Mononuclear cell (primary cell): ENCODE measurements around the gene LCE2D. TPM values are rescaled to one million over a fixed set of nuclear protein-coding genes. Genes with fewer than 3 reads are reported as not detected.
"Not testable (repeated sequence)": the region's sequence is repeated elsewhere in the genome, so short reads cannot be mapped to it uniquely, and the experiment has no call there.

ENCODE experiments used
- H3K27me3 ChIP-seq: 2 replicates; pipeline ENCODE4 v1.6.0; 2011; ENCODE audit warnings: low read length, control low read depth; ENCODE audit not compliant: insufficient read depth
- H3K4me1 ChIP-seq: 2 replicates; pipeline ENCODE4 v1.5.1; 2011; ENCODE audit warnings: mild to moderate bottlenecking, low read length, control low read depth; ENCODE audit not compliant: insufficient read depth
- H3K4me3 ChIP-seq: 2 replicates; pipeline ENCODE4 v1.5.1; 2011; ENCODE audit warnings: mild to moderate bottlenecking, low read length, moderate library complexity
- H3K9me3 ChIP-seq: 2 replicates; pipeline ENCODE4 v1.5.1; 2011; ENCODE audit warnings: low read depth, mild to moderate bottlenecking, control low read depth, low read length
- total RNA-seq: library from RNA; depleted of rRNA; stranded (reverse); fragments of >200 nt; gene quantifications from one replicate; pipeline ENCODE4 v1.2.3, GENCODE V29; 2012

LCE2D gene, protein sequence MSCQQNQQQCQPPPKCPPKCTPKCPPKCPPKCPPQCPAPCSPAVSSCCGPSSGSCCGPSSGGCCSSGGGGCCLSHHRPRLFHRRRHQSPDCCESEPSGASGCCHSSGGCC
- total RNA-seq = not detected

DNA sequence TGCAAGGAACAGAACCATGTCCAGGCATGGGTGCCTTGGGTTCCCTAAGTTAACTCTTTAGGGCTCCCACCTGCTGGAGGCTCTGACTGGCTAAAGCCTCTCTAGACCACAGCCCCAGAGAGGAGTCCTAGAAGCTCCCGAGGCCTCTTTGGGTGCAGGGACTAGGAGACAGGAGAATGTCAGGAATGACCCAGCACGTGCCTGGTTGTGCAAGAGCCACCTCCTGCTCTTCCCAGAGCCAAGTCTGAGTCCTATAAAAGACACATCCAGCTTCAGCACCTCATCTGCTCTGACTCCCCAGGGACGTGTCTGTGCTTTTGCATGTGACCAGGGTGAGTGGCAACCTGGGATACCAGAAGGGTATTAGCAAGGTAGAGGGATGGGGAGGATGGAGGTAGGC is at the start of gene LCE2D:
Gene LCE2D, plus strand, starts transcription at position 283 of the 400 bp plus-strand sequence. CDS start 726 bp downstream, outside the sequence.
- no peaks in the 10 kb centered on the region for H3K9me3 ChIP-seq
- no peaks in the 10 kb centered on the region for H3K27me3 ChIP-seq
- H3K4me1 ChIP-seq = no peaks in the 10 kb centered on the region
- H3K4me3 ChIP-seq = no peak within 1 kb of the TSS

DNA sequence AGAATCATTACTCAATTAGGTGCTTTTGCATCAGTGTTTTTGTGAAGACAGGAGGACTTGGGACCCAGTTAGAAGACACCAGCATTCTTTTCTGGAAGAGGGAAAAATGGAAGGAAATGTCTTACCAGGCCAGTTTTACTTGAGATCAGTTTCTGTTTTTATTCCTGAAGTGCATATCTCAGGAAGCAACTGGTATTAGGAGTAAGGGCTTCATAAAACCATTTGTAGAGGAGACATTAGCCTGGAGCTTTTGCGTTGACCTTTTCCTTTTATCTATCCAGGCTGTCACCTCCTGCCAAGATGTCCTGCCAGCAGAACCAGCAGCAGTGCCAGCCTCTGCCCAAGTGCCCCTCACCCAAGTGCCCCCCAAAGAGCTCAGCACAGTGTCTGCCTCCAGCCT is 49.7 kb upstream of the LCE2D start, which contains the start of gene LCE3B:
Gene LCE3B, plus strand, starts transcription at position 301 of the 400 bp plus-strand sequence. Its CDS starts 0 bp downstream, at position 301.
- Histone ChIP-seq H3K27me3 (no peaks in the 10 kb centered on the region), H3K4me1 (no peaks in the 10 kb centered on the region), H3K4me3 (no peak within 1 kb of the TSS), H3K9me3 (no peaks in the 10 kb centered on the region)

DNA sequence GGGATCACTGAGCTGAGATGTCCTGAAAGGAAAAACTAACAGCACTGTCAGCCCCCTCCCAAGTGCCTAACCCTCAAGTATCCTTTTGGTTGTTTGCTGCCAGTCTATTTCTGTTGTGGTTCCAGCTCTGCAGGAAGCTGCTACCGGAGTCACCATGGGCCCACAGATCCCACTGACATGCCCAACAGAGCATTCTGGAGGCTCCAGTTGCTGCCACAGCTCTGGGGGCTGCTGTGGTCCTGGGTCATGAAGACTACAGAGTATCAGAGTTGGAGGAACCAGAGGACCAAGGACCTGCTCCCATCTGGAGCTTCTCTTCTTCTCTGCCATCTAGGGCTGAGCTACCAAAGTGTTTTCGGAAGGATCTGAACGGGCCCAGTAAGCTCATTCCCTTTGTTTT is 41.2 kb upstream of the LCE2D start:
- Histone ChIP-seq H3K4me1 (no peaks in the 10 kb centered on the region), H3K4me3 (no peak overlapping the region), H3K27me3 (no peaks in the 10 kb centered on the region), H3K9me3 (peaks cover 7% of the 10 kb centered on the region)

DNA sequence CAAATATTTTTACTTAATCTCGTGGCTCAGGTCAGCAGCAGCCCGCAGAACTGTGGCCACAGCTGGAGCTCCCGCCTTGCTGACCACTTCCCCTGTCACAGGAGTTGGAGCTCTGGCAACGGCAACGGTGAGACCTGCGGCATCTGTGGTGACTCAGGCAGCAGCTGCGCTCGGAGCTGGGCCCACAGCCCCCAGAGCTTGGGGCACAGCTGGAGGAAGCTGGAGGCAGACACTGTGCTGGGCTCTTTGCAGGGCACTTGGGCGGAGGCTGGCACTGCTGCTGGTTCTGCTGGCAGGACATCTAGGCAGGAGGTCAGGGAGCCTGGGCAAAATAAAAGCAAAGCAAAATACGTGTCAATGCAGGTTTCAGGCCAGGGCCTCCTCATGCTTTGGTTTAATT is 40.4 kb upstream of the LCE2D start, which contains the start of gene LCE3A:
Gene LCE3A, minus strand, starts transcription at position 301 of the 400 bp plus-strand sequence. Its CDS starts 0 bp downstream, at position 301.
- peaks cover 7% of the 10 kb centered on the region for H3K9me3 ChIP-seq
- H3K4me1 ChIP-seq = no peaks in the 10 kb centered on the region
- H3K27me3 ChIP-seq = no peaks in the 10 kb centered on the region
- no peak within 1 kb of the TSS for H3K4me3 ChIP-seq

DNA sequence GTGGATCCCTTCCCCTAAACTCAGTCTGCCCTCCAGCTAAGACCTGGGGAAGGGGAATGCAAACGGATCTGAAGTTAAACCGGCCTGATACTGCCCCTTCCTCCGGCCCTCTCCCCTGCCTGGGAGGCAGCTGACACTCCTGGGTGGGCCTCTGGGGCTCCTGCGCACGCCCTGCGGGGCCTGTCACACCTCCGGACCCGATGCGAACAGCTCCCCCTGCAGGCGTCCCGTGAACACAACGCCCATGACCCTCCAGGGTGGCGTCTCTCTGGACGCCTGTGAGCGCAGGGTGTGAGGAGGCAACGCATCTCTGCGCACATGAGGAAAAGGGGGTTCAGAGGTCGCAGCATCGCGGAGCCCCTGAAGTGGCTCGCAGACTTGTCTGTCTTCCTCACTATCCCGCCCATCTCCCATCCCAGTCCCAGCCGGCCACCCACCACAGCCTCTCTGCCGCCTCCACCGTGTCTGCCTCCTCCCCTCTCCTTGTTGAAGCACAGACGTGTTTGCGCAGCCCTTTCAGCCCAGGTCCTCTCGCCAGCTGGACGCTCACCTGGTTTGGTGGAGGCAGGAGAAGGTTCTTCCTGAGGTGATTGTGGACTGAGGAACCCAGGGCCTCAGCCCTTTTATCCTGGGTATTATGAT is 39.9 kb upstream of the LCE2D start:
- peaks cover 7% of the 10 kb centered on the region for H3K9me3 ChIP-seq
- no peaks in the 10 kb centered on the region for H3K4me1 ChIP-seq
- no peaks in the 10 kb centered on the region for H3K27me3 ChIP-seq
- no peak overlapping the region for H3K4me3 ChIP-seq

DNA sequence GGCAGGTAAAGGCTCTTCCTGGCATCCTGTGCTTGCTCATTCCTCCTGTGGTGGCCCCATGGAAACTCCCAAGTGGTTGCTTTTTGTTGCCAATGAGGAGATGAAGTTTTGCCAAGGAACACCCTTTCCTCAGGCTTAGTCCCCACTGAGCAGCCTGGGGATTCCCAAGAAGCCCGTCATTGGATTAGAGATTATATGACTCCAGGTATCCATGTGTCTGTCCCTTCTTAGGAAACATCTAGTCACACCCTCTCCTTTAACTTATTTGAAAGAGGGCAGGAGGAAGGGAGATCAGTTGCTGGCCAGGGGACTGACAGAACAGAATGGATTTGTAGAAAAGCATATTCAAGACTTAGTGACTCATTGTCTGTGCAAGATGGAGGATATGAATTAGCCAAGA is 36.4 kb upstream of the LCE2D start:
- Histone ChIP-seq H3K4me3 (no peak overlapping the region), H3K4me1 (no peaks in the 10 kb centered on the region), H3K9me3 (no peaks in the 10 kb centered on the region), H3K27me3 (no peaks in the 10 kb centered on the region)

DNA sequence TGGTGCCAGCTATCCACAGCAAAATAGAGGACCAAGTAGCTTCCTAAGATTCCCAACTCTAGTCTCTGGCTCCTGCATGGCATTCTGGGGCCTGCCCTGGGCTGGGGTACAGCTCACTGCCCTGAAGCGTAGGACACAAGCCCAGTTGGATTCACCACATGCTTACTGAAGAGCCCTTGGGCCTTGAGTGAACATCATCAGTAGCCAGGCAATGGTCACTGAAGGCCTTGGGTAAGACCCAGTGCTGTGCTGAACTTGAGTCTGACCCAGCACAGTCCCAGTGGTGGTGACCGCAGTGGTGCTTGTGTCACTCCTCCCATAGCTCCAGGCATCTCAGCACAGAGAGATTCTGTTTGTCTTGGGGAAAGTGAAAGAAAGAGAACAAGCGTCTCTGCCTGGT is 32.6 kb upstream of the LCE2D start:
- H3K4me1 ChIP-seq = no peaks in the 10 kb centered on the region
- no peak overlapping the region for H3K4me3 ChIP-seq
- no peaks in the 10 kb centered on the region for H3K9me3 ChIP-seq
- no peaks in the 10 kb centered on the region for H3K27me3 ChIP-seq

DNA sequence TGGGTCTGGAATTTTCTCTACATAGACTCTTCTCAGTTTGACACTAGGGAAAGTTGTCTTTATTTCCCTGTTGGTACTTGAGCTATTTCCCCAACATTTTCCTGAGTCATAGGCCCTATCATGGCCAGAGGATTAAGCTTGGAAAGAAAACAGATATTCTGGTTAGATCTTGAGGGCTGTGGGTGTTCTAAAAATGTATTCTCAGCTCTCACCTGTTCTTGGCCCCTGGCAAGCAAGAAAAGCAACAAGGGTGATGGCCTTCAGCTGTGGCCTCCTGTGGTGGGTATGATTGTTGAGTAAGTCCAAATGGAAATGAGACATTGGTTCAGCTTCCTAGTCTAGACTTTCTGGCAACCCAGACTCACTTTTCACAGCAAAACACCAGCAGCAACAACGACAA is 22.8 kb upstream of the LCE2D start:
- Histone ChIP-seq H3K9me3 (no peaks in the 10 kb centered on the region), H3K27me3 (no peaks in the 10 kb centered on the region), H3K4me3 (no peak overlapping the region), H3K4me1 (no peaks in the 10 kb centered on the region)

DNA sequence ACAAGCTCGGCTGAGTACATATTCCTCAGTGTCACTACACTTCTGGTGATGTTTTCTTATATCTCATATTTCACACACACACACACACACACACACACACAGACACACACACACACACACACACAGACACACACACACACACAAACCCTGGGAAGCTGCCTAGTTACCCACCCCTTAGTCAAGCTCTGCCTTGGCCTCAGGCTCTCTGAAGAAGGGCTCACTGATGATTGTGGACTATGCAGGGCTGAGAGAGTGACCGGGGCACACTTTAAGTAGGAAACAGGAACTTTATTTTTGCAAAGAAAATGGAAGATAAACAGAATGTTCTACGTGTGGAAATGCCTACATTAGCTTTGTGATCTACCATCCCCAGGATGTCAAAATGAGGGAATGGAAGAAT is 19.2 kb upstream of the LCE2D start:
- H3K4me1 ChIP-seq = no peaks in the 10 kb centered on the region
- H3K27me3 ChIP-seq = no peaks in the 10 kb centered on the region
- H3K9me3 ChIP-seq = no peaks in the 10 kb centered on the region
- no peak overlapping the region for H3K4me3 ChIP-seq

DNA sequence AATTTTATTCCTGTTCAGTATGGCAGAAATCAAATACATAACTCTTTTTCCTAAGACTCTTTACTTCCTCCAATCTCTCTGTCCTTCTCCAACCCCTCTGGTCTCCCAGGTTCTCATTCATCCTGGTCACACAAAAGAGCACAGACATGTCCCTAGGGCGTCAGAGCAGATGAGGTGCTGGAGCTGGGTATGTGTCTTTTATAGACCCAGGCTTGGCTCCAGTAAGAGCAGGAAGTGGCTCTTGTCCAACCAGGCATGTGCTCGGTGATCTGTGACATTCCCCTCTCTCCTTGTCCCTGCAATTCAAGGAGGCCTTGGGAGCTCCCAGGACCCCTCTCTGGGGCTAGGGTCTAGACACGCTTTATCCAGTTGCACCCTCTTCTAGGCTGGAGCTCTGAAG is 18.0 kb upstream of the LCE2D start:
- Histone ChIP-seq H3K4me1 (no peaks in the 10 kb centered on the region), H3K27me3 (peaks cover under 1% of the 10 kb centered on the region), H3K9me3 (no peaks in the 10 kb centered on the region), H3K4me3 (no peak overlapping the region)

DNA sequence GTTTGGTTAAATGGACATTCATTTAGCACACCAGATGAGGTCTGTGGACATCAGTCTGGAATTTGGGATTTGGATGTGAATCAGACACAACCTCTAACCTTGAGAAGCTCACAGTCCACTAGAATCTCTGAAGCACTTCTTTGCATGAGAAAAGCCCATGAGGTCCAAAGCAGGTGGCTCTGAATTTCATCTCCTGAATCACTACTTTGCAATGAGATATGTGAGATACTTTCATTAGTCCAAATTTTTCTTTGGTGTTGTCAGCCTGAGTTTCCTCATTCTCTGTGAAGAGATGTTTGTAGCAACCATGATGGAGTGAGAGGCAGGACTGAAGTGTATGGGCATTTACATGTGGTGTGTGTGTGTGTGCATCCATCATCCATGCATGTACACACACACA is 16.5 kb upstream of the LCE2D start:
- no peaks in the 10 kb centered on the region for H3K9me3 ChIP-seq
- H3K27me3 ChIP-seq = peaks cover 9% of the 10 kb centered on the region
- H3K4me3 ChIP-seq = no peak overlapping the region
- no peaks in the 10 kb centered on the region for H3K4me1 ChIP-seq

DNA sequence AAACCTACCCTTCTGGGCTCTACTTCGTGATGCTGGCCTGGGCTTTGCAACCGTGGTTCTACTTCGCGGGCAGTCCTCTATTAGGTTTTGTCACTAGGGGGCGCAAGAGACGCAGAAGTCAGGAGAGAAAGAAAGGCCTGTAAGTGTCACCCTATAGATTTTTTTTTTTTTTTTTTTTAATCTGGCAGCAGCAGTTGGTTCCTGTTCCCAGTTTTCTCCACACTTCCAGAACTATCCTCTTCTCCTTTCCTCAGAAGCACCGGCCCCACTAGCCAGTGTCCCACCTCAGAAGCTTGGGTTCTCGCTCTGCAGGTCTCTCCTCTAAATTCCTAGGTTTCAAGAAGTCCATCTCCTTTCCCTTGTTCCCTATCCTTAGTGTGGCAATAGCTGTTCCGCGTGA is 9.1 kb upstream of the LCE2D start:
- Histone ChIP-seq H3K4me1 (no peaks in the 10 kb centered on the region), H3K9me3 (no peaks in the 10 kb centered on the region), H3K4me3 (no peak overlapping the region), H3K27me3 (peaks cover 13% of the 10 kb centered on the region)

DNA sequence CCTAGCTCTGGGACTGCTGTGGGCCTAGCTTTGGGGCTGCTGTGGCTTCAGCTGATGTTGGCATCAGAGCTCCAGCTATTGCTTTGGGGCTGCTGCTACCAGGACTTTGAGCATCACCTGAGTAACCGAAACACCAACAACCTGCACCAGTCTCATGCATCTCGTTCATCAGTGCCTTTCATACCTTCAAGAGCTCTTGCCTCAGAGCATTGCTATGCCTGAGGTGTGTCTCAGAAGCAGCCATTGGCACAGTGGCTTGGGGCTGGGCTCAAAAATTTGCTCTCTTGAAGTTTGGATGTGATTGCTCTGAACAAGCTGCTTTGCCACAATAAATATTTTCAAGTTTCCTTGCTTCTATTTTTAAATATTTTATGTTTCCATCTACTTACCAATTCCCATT is 6.7 kb upstream of the LCE2D start:
- Histone ChIP-seq H3K4me3 (no peak overlapping the region), H3K4me1 (no peaks in the 10 kb centered on the region), H3K9me3 (no peaks in the 10 kb centered on the region), H3K27me3 (peaks cover 6% of the 10 kb centered on the region)

DNA sequence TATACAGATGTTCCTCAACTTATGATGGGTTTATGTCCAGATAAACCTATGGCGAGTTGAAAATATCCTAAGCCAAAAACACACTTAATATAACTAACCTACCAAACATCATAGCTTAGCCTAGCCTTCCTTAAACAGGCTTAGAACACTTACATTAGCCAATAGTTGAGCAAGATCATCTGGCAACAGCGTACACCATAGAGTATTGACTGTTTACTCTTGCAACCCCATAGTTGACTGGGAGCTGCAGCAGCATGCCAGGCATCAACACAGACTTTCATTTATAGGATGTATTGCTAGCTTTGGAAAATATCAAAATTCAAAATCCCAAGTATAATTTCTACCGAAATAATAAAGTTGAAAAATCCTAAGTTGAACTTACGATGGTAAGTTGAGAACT is 5.5 kb upstream of the LCE2D start:
- no peaks in the 10 kb centered on the region for H3K4me1 ChIP-seq
- no peak overlapping the region for H3K4me3 ChIP-seq
- no peaks in the 10 kb centered on the region for H3K9me3 ChIP-seq
- H3K27me3 ChIP-seq = no peaks in the 10 kb centered on the region

DNA sequence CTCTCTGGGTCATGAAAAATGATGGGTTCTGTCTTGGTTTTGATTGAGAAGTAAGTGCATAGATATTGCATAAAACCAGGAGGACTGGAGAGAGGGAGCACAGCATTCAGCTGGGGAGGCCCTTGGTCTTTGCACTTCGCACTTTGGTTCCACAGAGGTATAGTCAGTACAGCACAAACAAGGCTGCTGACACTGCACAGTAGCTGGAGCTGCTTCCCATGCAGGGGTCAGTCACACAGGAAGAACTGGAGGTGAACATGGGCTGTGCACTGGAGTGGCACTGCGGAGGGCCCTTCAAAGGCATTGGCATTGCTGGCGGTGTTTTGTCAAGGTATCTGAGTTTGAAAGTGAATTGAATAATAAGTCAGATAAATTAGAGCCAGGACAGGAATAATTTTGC is 4.5 kb upstream of the LCE2D start:
- Histone ChIP-seq H3K27me3 (no peaks in the 10 kb centered on the region), H3K4me1 (no peaks in the 10 kb centered on the region), H3K9me3 (no peaks in the 10 kb centered on the region), H3K4me3 (no peak overlapping the region)

DNA sequence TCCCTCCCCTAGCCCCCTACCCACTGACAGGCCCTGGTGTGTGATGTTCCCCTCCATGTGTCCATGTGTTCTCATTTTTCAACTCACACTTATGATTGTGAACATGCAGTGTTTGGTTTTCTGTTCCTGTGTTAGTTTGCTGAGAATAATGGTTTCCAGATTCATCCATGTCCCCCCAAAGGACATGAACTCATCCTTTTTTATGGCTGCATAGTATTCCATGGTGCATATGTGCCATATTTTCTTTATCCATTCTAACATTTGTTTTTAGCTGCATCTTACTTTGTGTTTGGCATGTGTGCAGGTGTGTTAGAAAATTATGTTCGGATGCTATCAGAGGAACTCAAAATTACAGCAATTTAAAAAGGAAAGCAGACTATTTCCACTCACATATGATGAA is 3.0 kb downstream of the LCE2D start:
- H3K27me3 ChIP-seq, H3K9me3 ChIP-seq, H3K4me1 ChIP-seq, H3K4me3 ChIP-seq: not testable (repeated sequence)
